Hepatocyte (in vitro differentiated cells): ENCODE results near the gene INPP5D. TPM values are rescaled to one million over a fixed set of nuclear protein-coding genes. Genes with fewer than 3 reads are reported as not detected.

Experiments used
- DNase-seq: peaks from one replicate; pipeline ENCODE4 v3.0.0-alpha.2; 2016; ENCODE audit warnings: low spot score
- H2AFZ ChIP-seq: fragments of 200-600 bp; sonication (generic); 2 replicates; pipeline ENCODE4 v1.6.0; 2016; ENCODE audit warnings: antibody characterized with exemption, mild to moderate bottlenecking
- H3K27ac ChIP-seq: fragments of 200-600 bp; sonication (generic); 2 replicates; pipeline ENCODE4 v1.5.1; 2016; ENCODE audit warnings: mild to moderate bottlenecking
- H3K27me3 ChIP-seq: fragments of 200-600 bp; sonication (generic); 2 replicates; pipeline ENCODE4 v1.6.1; 2016
- H3K36me3 ChIP-seq: fragments of 200-600 bp; sonication (generic); replicated peaks from 2 replicates; pipeline ENCODE4 v1.5.1; 2016; ENCODE audit warnings: low read depth; ENCODE audit not compliant: insufficient read depth
- H3K4me1 ChIP-seq: fragments of 200-600 bp; sonication (generic); 2 replicates; pipeline ENCODE4 v1.5.1; 2016; ENCODE audit warnings: mild to moderate bottlenecking, moderate library complexity; ENCODE audit not compliant: insufficient read depth
- H3K4me2 ChIP-seq: fragments of 200-600 bp; sonication (generic); 2 replicates; pipeline ENCODE4 v1.6.0; 2016
- H3K4me3 ChIP-seq: fragments of 200-600 bp; sonication (generic); 2 replicates; pipeline ENCODE4 v1.5.1; 2016; ENCODE audit warnings: mild to moderate bottlenecking
- H3K79me2 ChIP-seq: fragments of 200-600 bp; sonication (generic); 2 replicates; pipeline ENCODE4 v1.6.0; 2017; ENCODE audit warnings: mild to moderate bottlenecking
- H3K9me2 ChIP-seq: fragments of 200-600 bp; sonication (generic); replicated peaks from 2 replicates; pipeline ENCODE4 v1.6.0; 2017; ENCODE audit warnings: mild to moderate bottlenecking; ENCODE audit not compliant: insufficient read depth
- H3K9me3 ChIP-seq: fragments of 200-600 bp; sonication (generic); 2 replicates; pipeline ENCODE4 v1.5.1; 2016; ENCODE audit warnings: low read depth, mild to moderate bottlenecking
- H4K20me1 ChIP-seq: fragments of 200-600 bp; sonication (generic); 2 replicates; pipeline ENCODE4 v1.6.0; 2016; ENCODE audit warnings: mild to moderate bottlenecking; ENCODE audit not compliant: insufficient read depth, poor library complexity, severe bottlenecking
- EZH2 ChIP-seq: fragments of 200-600 bp; sonication (generic); IDR thresholded peaks from 2 replicates; pipeline ENCODE4 v1.6.1; 2016; ENCODE audit warnings: antibody characterized with exemption, mild to moderate bottlenecking, borderline replicate concordance
- EZH2phosphoT487 ChIP-seq: fragments of 200-600 bp; sonication (generic); IDR thresholded peaks from one replicate; pipeline ENCODE4 v1.6.1; 2018; ENCODE audit warnings: antibody characterized with exemption, mild to moderate bottlenecking, low read depth, moderate library complexity; ENCODE audit not compliant: unreplicated experiment, severe bottlenecking
- WGBS: methylation state at CpG from one replicate; pipeline ENCODE4 v1.1.6; 2016; ENCODE audit warnings: low lambda C conversion rate; ENCODE audit errors: missing lambda C conversion rate; 5-methylcytosine and 5-hydroxymethylcytosine counted together
- polyA plus RNA-seq: library from polyadenylated mRNA; unstranded; fragments of >200 nt; fragmentation: Nextera tagmentation; extraction: Ambion mirVana; gene quantifications from 2 replicates; pipeline ENCODE4 v1.2.1, GENCODE V29; 2016
- total RNA-seq: library from RNA; depleted of rRNA; stranded (reverse); fragments of >200 nt; gene quantifications from 2 replicates; pipeline ENCODE4 v1.2.3, GENCODE V29; 2014
- TF ChIP-seq, protein P1 (sequence below): fragments of 200-600 bp; sonication (generic); IDR thresholded peaks from 2 replicates; pipeline ENCODE4 v1.5.1; 2016; ENCODE audit warnings: antibody characterized with exemption, mild to moderate bottlenecking; ENCODE audit not compliant: poor library complexity

Gene INPP5D
- total and polyA plus RNA-seq, 2 experiments from 2014 or later: 3.3 to 5.2 TPM

- no peak overlapping the region for H3K27ac ChIP-seq
- no peaks in the 10 kb centered on the region for H3K27me3 ChIP-seq
- H3K36me3 ChIP-seq: no peaks in the 10 kb centered on the region
- WGBS: 93% methylated on average over 23 of the region's 23 CpGs
- H3K9me3 ChIP-seq: no peaks in the 10 kb centered on the region
- H4K20me1 ChIP-seq: no peaks in the 10 kb centered on the region
- no peaks in the 10 kb centered on the region for H3K4me1 ChIP-seq
- no peak for DNase-seq
- H2AFZ ChIP-seq: no peak overlapping the region
- no peak overlapping the region for H3K4me2 ChIP-seq
- no peaks in the 10 kb centered on the region for H3K9me2 ChIP-seq
- H3K4me3 ChIP-seq: no peak overlapping the region
- no peaks in the 10 kb centered on the region for H3K79me2 ChIP-seq
- TF ChIP-seq EZH2: no peak
- TF ChIP-seq, protein P1, sequence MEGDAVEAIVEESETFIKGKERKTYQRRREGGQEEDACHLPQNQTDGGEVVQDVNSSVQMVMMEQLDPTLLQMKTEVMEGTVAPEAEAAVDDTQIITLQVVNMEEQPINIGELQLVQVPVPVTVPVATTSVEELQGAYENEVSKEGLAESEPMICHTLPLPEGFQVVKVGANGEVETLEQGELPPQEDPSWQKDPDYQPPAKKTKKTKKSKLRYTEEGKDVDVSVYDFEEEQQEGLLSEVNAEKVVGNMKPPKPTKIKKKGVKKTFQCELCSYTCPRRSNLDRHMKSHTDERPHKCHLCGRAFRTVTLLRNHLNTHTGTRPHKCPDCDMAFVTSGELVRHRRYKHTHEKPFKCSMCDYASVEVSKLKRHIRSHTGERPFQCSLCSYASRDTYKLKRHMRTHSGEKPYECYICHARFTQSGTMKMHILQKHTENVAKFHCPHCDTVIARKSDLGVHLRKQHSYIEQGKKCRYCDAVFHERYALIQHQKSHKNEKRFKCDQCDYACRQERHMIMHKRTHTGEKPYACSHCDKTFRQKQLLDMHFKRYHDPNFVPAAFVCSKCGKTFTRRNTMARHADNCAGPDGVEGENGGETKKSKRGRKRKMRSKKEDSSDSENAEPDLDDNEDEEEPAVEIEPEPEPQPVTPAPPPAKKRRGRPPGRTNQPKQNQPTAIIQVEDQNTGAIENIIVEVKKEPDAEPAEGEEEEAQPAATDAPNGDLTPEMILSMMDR: no peak
- no peak for TF ChIP-seq EZH2phosphoT487
These were observed 24.5 kb upstream of the INPP5D start for GRCh38 chr2:233035426-233036161.

- Histone ChIP-seq H3K4me3 (no peak overlapping the region), H3K9me3 (no peaks in the 10 kb centered on the region), H3K27me3 (no peaks in the 10 kb centered on the region), H3K36me3 (no peaks in the 10 kb centered on the region), H4K20me1 (no peaks in the 10 kb centered on the region), H3K9me2 (no peaks in the 10 kb centered on the region), H3K4me1 (no peaks in the 10 kb centered on the region), H3K27ac (no peak overlapping the region), H2AFZ (no peak overlapping the region), H3K4me2 (no peak overlapping the region), H3K79me2 (no peaks in the 10 kb centered on the region)
- TF ChIP-seq EZH2 (no peak), EZH2phosphoT487 (no peak)
- TF ChIP-seq, protein P1: no peak
- WGBS: 85% methylated on average over 12 of the region's 12 CpGs
- DNase-seq: no peak
These were observed 23.8 kb upstream of the INPP5D start for GRCh38 chr2:233036162-233036838.

GRCh38 chr2:233037078-233037477 is 23.1 kb upstream of the INPP5D start:
- Histone ChIP-seq H4K20me1 (no peaks in the 10 kb centered on the region), H3K4me3 (no peak overlapping the region), H3K4me2 (no peak overlapping the region), H3K9me2 (no peaks in the 10 kb centered on the region), H3K4me1 (no peaks in the 10 kb centered on the region), H3K27ac (no peak overlapping the region), H3K79me2 (no peaks in the 10 kb centered on the region), H3K36me3 (no peaks in the 10 kb centered on the region), H3K27me3 (no peaks in the 10 kb centered on the region), H2AFZ (no peak overlapping the region), H3K9me3 (no peaks in the 10 kb centered on the region)
- TF ChIP-seq EZH2: no peak
- TF ChIP-seq, protein P1: no peak
- no peak for TF ChIP-seq EZH2phosphoT487
- WGBS: 92% methylated on average over 2 of the region's 2 CpGs
- DNase-seq: no peak
